Small intestine (tissue), 7 donors: ENCODE measurements around the gene RDH5. TPM values are rescaled to one million over a fixed set of nuclear protein-coding genes. Genes with fewer than 3 reads are reported as not detected.

Experiments
- DNase-seq, 2 donors: peaks; one replicate each; pipeline versions ENCODE4 v3.0.0 to v3.0.0-alpha.2; 2013
- FAIRE-seq: peaks from 2 replicates; lab custom pipeline; 2012; peaks lifted over from hg19 to GRCh38; lab: Jason Lieb, UNC
- H3K27ac ChIP-seq, 3 donors: one replicate each; pipeline ENCODE4 v1.5.1; 2013; ENCODE audit warnings: low read length in 2 of 3, mild to moderate bottlenecking in 2 of 3, control low read depth in 1 of 3, inconsistent platforms in 1 of 3, low read depth in 1 of 3, moderate library complexity in 1 of 3
- H3K27me3 ChIP-seq, 3 donors: one replicate each; pipeline ENCODE4 v1.6.1; 2013; ENCODE audit warnings: low read length in 3 of 3, inconsistent platforms in 1 of 3; ENCODE audit not compliant: control insufficient read depth in 3 of 3, insufficient read depth in 3 of 3
- H3K36me3 ChIP-seq, 3 donors: one replicate each; pipeline ENCODE4 v1.6.1; 2013; ENCODE audit warnings: low read length in 3 of 3, inconsistent platforms in 1 of 3, low read depth in 1 of 3, mild to moderate bottlenecking in 1 of 3, moderate library complexity in 1 of 3; ENCODE audit not compliant: control insufficient read depth in 3 of 3, insufficient read depth in 2 of 3
- H3K4me1 ChIP-seq, 3 donors: one replicate each; pipeline ENCODE4 v1.6.1; 2013; ENCODE audit warnings: low read length in 2 of 3, inconsistent platforms in 1 of 3, low read depth in 1 of 3, mild to moderate bottlenecking in 1 of 3, moderate library complexity in 1 of 3; ENCODE audit not compliant: control insufficient read depth in 3 of 3, insufficient read depth in 2 of 3
- H3K4me3 ChIP-seq, 3 donors: one replicate each; pipeline ENCODE4 v1.5.1; 2013; ENCODE audit warnings: low read length in 3 of 3, control low read depth in 1 of 3, inconsistent platforms in 1 of 3, low read depth in 1 of 3, mild to moderate bottlenecking in 1 of 3, moderate library complexity in 1 of 3
- H3K9me3 ChIP-seq, 2 donors: one replicate each; pipeline ENCODE4 v1.6.1; 2013; ENCODE audit warnings: low read depth in 1 of 2, low read length in 1 of 2; ENCODE audit not compliant: control insufficient read depth in 2 of 2, insufficient read depth in 1 of 2
- WGBS, 3 donors: extraction: QIAGEN DNeasy Blood & Tissue Kit; methylation state at CpG; one replicate each; pipeline ENCODE4 v1.1.7; 2013; 5-methylcytosine and 5-hydroxymethylcytosine counted together
- polyA plus RNA-seq, 4 donors: library from polyadenylated mRNA; stranded (reverse) in 3 of 4; unstranded in 1 of 4; fragments of 200-250 nt in 3 of 4; fragments of 120-200 nt in 1 of 4; gene quantifications; one replicate each; pipeline versions ENCODE4 v1.2.1 to v1.2.3, GENCODE V29; 2013
- donor health status: healthy with polysubstance abuse.
- donor health status: control.
- donor health status: control.
- donor health status: Bipolar disorder and iron deficiency.
- donor health status: healthy.

Gene RDH5
- polyA plus RNA-seq, 4 donors, result 19.2 to 79.8 (median 56.5) TPM

DNA sequence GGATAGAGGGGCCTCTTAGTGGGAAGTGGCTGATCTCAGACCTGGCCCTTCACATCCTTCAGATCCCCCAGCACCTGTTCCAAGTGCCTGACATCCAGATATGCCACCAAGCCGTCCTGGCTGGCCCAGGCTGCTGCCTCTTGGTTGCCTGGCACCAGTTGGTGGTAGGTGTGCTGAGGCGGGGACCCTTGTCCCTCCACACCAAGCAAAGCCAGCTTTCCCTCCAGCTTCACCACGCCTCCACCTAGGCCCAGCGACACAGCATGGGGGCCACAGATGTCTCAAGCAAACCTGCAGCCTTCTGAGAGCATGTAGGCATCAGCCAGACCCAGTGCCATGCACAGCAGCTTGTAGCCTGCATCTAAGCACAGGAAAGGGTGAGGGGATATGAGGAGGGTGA lies 12.1 kb downstream of the RDH5 start:
- no peak overlapping the region for H3K27ac ChIP-seq
- H3K27me3 ChIP-seq, result no peaks in the 10 kb centered on the region
- no peak for DNase-seq
- no peaks in the 10 kb centered on the region for H3K9me3 ChIP-seq
- H3K4me1 ChIP-seq, result peaks cover 0 to 33% (median 5%) of the 10 kb centered on the region in 3 donors
- no peak for FAIRE-seq
- H3K36me3 ChIP-seq, result peaks cover 0 to 10% (median 0%) of the 10 kb centered on the region in 3 donors
- H3K4me3 ChIP-seq, result no peak overlapping the region
- WGBS, 3 donors, result 77 to 79% (median 79%) methylated on average over 4 of the region's 4 CpGs

DNA sequence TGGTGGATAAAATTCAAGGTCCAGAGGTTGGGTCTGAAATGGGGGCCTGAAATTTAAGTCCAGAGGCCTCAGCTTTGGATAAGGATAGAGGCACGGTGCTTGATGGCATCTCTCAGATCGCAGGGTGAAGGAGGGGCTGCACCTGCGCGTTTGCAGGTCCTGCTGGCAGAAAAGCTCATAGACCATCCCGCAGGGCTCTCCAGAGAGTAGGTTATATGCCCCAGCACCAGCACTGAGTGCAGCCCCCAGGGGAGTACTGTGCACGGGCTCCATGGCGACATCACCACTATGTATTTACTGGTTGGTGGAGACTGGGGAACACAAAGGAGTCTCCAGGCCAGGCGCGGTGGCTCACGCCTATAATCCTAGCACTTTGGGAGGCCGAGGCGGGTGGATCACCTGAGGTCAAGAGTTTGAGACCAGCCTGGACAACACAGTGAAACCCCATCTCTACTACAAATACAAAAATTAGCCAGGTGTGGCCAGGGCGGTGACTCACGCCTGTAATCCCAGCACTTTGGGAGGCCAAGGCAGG lies 12.9 kb downstream of the RDH5 start:
- Histone ChIP-seq H3K4me1 (peaks cover 0 to 36% (median 8%) of the 10 kb centered on the region in 3 donors), H3K9me3 (no peaks in the 10 kb centered on the region), H3K27ac (no peak overlapping the region), H3K27me3 (no peaks in the 10 kb centered on the region), H3K4me3 (no peak overlapping the region), H3K36me3 (peaks cover 0 to 4% (median 0%) of the 10 kb centered on the region in 3 donors)
- no peak for DNase-seq
- no peak for FAIRE-seq
- WGBS, 3 donors, result 84 to 91% (median 87%) methylated on average over 14 of the region's 14 CpGs

DNA sequence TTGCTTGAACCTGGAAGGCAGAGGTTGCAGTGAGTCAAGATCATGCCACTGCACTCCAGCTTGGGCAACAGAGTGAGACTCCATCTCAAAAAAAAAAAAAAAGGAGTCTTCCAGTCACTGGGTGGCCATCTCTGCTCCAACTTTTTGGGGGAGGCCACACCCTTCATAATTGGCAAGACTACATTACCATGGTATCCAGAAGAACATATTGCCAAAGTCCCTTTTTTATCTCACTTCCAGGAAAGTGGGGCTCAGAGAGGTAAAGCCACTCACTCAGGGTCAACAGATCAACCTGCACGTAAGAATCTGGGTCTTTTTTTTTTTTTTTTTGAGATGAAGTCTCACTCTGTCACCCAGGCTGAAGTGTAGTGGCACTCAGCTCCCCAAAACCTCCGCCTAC lies 13.7 kb downstream of the RDH5 start:
- WGBS, 3 donors, result 61 to 75% (median 69%) methylated on average over 2 of the region's 2 CpGs
- no peak for DNase-seq
- Histone ChIP-seq H3K4me1 (peaks cover 0 to 39% (median 9%) of the 10 kb centered on the region in 3 donors), H3K27me3 (no peaks in the 10 kb centered on the region), H3K4me3 (no peak overlapping the region), H3K27ac (no peak overlapping the region), H3K9me3 (no peaks in the 10 kb centered on the region), H3K36me3 (peaks cover 0 to 4% (median 0%) of the 10 kb centered on the region in 3 donors)
- FAIRE-seq, result no peak

DNA sequence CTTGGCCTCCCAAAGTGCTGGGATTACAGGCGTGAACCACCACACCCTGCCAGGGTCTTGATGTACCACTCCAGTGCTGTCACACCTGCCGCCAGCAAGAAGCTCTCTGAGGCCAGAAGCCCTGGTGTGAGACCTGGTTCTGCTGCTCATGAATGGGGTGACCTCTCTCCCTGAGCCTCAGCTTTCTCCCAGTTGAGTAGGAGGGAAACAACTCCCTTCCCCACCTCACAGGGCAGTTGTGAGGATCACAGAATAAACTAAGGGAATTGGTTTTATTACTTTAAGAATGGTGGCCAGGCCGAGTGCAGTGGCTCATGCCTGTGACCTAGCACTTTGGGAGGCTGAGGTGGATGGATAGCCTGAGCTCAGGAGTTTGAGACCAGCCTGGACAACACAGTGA lies 14.4 kb downstream of the RDH5 start:
- Histone ChIP-seq H3K27me3 (no peaks in the 10 kb centered on the region), H3K4me1 (peaks cover 0 to 39% (median 9%) of the 10 kb centered on the region in 3 donors), H3K36me3 (peaks cover 0 to 4% (median 0%) of the 10 kb centered on the region in 3 donors), H3K4me3 (no peak overlapping the region), H3K9me3 (no peaks in the 10 kb centered on the region), H3K27ac (no peak overlapping the region)
- DNase-seq (no peak), FAIRE-seq (no peak)
- 89 to 94% (median 90%) methylated on average over 3 of the region's 3 CpGs for WGBS, 3 donors

DNA sequence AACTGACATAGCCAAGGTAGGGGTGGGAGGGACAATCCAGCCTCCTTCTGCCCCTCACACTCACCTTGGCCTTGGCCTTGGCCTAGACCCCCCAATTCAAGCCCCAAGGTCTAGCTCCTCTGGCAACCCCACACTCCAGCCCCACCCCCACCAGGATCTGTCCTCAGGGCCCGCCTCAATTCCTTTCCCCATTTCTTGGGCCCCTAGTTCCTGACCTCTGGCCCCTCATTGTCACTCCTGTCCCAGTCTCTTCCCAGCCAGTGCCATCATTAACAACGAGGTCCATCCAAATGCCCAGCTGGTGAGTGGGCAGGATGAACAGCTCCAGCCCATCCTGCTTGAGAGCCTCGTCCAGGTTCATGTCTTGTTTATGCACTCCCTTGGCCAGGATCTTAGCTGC lies 15.9 kb downstream of the RDH5 start:
- no peak for FAIRE-seq
- Histone ChIP-seq H3K4me1 (peaks cover 0 to 25% (median 5%) of the 10 kb centered on the region in 3 donors), H3K9me3 (no peaks in the 10 kb centered on the region), H3K27ac (no peak overlapping the region), H3K36me3 (peaks cover 0 to 4% (median 0%) of the 10 kb centered on the region in 3 donors), H3K4me3 (no peak overlapping the region), H3K27me3 (no peaks in the 10 kb centered on the region)
- DNase-seq, result no peak
- WGBS, 3 donors, result 47 to 66% (median 64%) methylated on average over 3 of the region's 3 CpGs

DNA sequence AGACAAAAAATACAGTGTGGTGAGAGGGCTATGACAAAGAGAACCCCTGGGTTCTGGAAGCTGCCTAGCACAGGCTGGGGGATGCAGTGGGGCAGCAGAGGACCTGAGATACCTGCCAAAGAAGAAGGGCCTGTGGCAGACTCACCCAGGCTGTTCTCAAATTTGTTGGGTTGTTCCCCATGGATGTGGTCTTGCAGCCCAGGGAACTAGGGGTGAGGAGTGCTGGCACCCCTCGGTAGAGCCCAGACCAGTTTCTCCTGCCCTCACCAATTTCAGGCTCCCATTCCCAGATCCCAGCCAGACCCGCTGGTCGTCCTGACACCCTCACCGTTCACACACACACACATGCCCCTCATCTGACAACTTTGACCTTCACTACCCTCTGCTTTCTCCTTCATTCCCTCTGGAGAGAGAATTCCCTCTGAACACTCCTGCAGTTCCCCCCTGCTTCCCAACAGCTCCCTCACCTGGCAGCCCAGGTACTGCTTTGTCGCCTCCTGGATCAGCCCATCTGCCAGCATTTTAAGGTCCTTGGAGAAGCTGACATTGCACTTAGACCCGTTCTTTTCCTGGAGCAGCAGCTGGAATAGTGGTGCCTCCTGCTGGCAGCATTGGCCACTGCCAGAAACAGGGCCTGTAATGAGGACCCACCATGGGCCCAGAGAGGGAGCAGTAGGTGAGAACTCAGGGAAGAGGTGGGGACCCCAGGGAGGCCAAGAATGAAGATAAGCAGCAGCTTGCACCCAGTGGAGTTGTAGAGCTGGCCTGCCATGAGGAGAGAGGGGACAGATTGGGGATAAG lies 16.8 kb downstream of the RDH5 start:
- Histone ChIP-seq H3K27me3 (no peaks in the 10 kb centered on the region), H3K4me3 (no peak overlapping the region), H3K36me3 (peaks cover 0 to 4% (median 0%) of the 10 kb centered on the region in 3 donors), H3K27ac (peak overlapping the region in 2 of 3 donors; percentile 27 to 83), H3K9me3 (no peaks in the 10 kb centered on the region), H3K4me1 (peaks cover 0 to 27% (median 5%) of the 10 kb centered on the region in 3 donors)
- DNase-seq (peak; percentile 93 to 94), FAIRE-seq (no peak)
- WGBS, 3 donors, result 21 to 37% (median 32%) methylated on average over 6 of the region's 6 CpGs

DNA sequence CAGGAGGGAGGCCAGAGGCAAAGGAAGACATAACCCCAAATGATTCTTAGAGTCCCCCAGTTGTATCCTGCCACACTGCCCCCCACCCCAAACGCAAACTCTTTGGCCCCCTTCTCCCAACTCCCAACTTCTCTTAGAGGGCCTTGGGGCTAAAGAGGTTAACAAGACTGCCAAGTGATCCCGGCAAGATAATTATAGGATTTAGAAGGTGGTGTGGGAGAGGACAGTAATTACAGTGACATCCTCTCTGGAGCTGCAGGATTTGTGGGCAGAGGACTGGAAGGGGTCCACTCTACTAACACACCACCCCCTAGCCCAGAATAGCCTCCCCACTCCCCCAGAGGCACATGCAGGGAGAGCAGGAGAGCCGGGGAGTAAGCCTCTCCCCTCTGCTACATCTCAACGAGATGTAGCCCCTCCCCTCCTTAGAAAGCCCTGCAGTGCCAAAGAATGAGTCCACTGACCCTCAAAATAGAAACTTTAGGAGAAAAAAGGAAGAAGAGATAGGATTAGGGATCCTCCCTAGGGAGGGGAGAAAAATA lies 17.5 kb downstream of the RDH5 start:
- H3K9me3 ChIP-seq, result no peaks in the 10 kb centered on the region
- DNase-seq, result no peak
- FAIRE-seq, result no peak
- peak overlapping the region in 1 of 3 donors; percentile 70 for H3K4me3 ChIP-seq
- H3K27me3 ChIP-seq, result no peaks in the 10 kb centered on the region
- H3K4me1 ChIP-seq, result peaks cover 0 to 32% (median 5%) of the 10 kb centered on the region in 3 donors
- no peaks in the 10 kb centered on the region for H3K36me3 ChIP-seq
- peak overlapping the region in 2 of 3 donors; percentile 83 to 84 for H3K27ac ChIP-seq
- WGBS, 3 donors, result 16 to 30% (median 26%) methylated on average over 4 of the region's 4 CpGs

DNA sequence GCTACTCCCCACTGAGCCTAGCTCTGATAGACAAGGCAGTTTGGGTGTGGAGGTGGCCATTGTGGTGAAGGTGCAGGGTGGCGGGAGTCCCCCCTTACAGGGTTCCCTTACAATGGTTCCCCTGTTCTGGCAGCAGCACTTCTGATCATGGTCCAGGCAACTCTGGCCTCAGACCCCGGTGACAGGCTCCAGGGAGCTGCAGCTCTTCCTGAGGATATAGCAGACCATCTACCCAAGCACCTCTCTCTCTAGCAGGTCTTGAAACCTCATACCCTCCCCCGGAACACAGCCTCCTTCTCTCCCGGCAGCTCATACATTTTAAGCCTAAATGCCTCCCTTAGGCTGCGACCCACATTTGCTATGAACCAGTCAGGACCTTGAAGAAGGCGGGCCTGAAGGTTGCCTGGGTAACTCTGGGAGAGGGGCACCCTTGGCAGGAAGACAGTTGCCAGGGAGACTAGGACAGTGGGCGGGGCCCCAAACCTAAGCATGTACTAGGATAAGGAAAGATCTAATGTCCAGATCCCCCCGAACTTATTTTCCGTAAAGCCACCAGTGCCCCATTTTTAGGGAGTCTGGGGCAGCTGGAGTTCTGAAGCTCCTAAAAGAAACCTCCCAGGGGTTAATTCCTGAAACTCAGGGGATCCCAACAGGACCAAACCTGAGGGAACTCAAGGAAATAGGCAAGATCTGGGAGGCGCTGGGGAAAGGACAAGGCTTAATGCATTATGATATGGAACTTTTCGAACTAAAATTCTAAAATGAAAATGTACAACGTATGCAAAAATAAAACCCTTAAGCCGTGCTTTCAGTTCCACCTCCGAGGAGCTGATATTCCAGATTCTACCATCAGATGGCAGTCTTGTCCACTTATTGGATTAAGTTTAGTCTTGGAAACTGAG lies 18.2 kb downstream of the RDH5 start:
- H3K4me1 ChIP-seq, result peaks cover 0 to 34% (median 5%) of the 10 kb centered on the region in 3 donors
- peak; percentile 87 to 94 for DNase-seq
- WGBS, 3 donors, result 2 to 6% (median 5%) methylated on average over 14 of the region's 14 CpGs
- H3K4me3 ChIP-seq, result peak overlapping the region in 2 of 3 donors; percentile 2 to 70
- peak; percentile 10 for FAIRE-seq
- peak overlapping the region in 2 of 3 donors; percentile 83 to 84 for H3K27ac ChIP-seq
- H3K9me3 ChIP-seq, result no peaks in the 10 kb centered on the region
- no peaks in the 10 kb centered on the region for H3K36me3 ChIP-seq
- H3K27me3 ChIP-seq, result no peaks in the 10 kb centered on the region
